ENCODE measurements around the gene CCT7. TPM values are rescaled to one million over a fixed set of nuclear protein-coding genes. Genes with fewer than 3 reads are reported as not detected.
"Not testable (repeated sequence)": the region's sequence is repeated elsewhere in the genome, so short reads cannot be mapped to it uniquely, and the experiment has no call there.

The CCT7 gene
- total RNA-seq: 100 to 1,000 TPM; 177 to 226 TPM
- 100 to 1,000 TPM; 178 to 233 (median 214) TPM for polyA plus RNA-seq (ENCODE audit: insufficient read length in 6 of 6)
- long read RNA-seq, donor 1, transcript CCT7-211 (4 exons, 527 nt): minor isoform, 7 of 192 reads
- long read RNA-seq, donor 1, transcript CCT7-201 (12 exons, 1,916 nt): major isoform, 65 of 192 reads
- long read RNA-seq, donor 1, partial matches to known transcripts: 120 of 192 reads
- long read RNA-seq, donor 1, other reads (novel, unspliced or antisense): 0 of 192 reads
- long read RNA-seq, donor 2, transcript CCT7-201 (12 exons, 1,916 nt): major isoform, 60 of 171 reads
- long read RNA-seq, donor 2, partial matches to known transcripts: 102 of 171 reads
- long read RNA-seq, donor 2, other reads (novel, unspliced or antisense): 0 of 171 reads
- long read RNA-seq, donor 3, transcript CCT7-201 (12 exons, 1,916 nt): major isoform, 56 of 162 reads
- long read RNA-seq, donor 3, partial matches to known transcripts: 101 of 162 reads
- long read RNA-seq, donor 3, other reads (novel, unspliced or antisense): 0 of 162 reads
- long read RNA-seq, donor 4, transcript CCT7-201 (12 exons, 1,916 nt): major isoform, 179 of 195 reads
- long read RNA-seq, donor 4, partial matches to known transcripts: 11 of 195 reads
- long read RNA-seq, donor 4, other reads (novel, unspliced or antisense): 5 of 195 reads
- long read RNA-seq, donor 5, transcript CCT7-201 (12 exons, 1,916 nt): major isoform, 46 of 157 reads
- long read RNA-seq, donor 5, partial matches to known transcripts: 106 of 157 reads
- long read RNA-seq, donor 5, other reads (novel, unspliced or antisense): 0 of 157 reads
- long read RNA-seq, donor 6, transcript CCT7-201 (12 exons, 1,916 nt): major isoform, 60 of 96 reads
- long read RNA-seq, donor 6, partial matches to known transcripts: 32 of 96 reads
- long read RNA-seq, donor 6, other reads (novel, unspliced or antisense): 0 of 96 reads
- long read RNA-seq, donor 7, transcript CCT7-201 (12 exons, 1,916 nt): major isoform, 39 of 66 reads
- long read RNA-seq, donor 7, partial matches to known transcripts: 25 of 66 reads
- long read RNA-seq, donor 7, other reads (novel, unspliced or antisense): 0 of 66 reads
- long read RNA-seq, donor 8, transcript CCT7-201 (12 exons, 1,916 nt): major isoform, 34 of 68 reads
- long read RNA-seq, donor 8, partial matches to known transcripts: 29 of 68 reads
- long read RNA-seq, donor 8, other reads (novel, unspliced or antisense): 0 of 68 reads
- long read RNA-seq, donor 9: 0 reads
- long read RNA-seq, donor 10, transcript CCT7-201 (12 exons, 1,916 nt): major isoform, 257 of 277 reads
- long read RNA-seq, donor 10, partial matches to known transcripts: 8 of 277 reads
- long read RNA-seq, donor 10, other reads (novel, unspliced or antisense): 6 of 277 reads
- long read RNA-seq, donor 11, transcript CCT7-211 (4 exons, 527 nt): minor isoform, 6 of 193 reads
- long read RNA-seq, donor 11, transcript CCT7-201 (12 exons, 1,916 nt): major isoform, 66 of 193 reads
- long read RNA-seq, donor 11, partial matches to known transcripts: 118 of 193 reads
- long read RNA-seq, donor 11, other reads (novel, unspliced or antisense): 0 of 193 reads
- long read RNA-seq, donor 12, transcript CCT7-201 (12 exons, 1,916 nt): major isoform, 37 of 123 reads
- long read RNA-seq, donor 12, partial matches to known transcripts: 81 of 123 reads
- long read RNA-seq, donor 12, other reads (novel, unspliced or antisense): 0 of 123 reads

GRCh38 chr2:73233932-73234832 lies at the start of gene CCT7:
CCT7 (plus strand) TSS chr2:73234308; CDS start chr2:73234379, 71 bp downstream.
- Histone ChIP-seq H3K27me3 (no peaks in the 10 kb centered on the region), H3K27ac (peak within 1 kb of the TSS; percentile 90 to 93), H3K4me3 (peak within 1 kb of the TSS; percentile 66 to 74), H3K4me1 (peaks cover 26 to 51% of the 10 kb centered on the region in 2 donors), H3K9me3 (no peaks in the 10 kb centered on the region), H3K36me3 (peaks cover 0 to 15% of the 10 kb centered on the region in 2 donors)
- ATAC-seq (peak; percentile 90), DNase-seq (peak; percentile 90 to 92 (median 90))
- intact Hi-C loops (cut with DNase I): no loop called here
- TF ChIP-seq, protein P1, sequence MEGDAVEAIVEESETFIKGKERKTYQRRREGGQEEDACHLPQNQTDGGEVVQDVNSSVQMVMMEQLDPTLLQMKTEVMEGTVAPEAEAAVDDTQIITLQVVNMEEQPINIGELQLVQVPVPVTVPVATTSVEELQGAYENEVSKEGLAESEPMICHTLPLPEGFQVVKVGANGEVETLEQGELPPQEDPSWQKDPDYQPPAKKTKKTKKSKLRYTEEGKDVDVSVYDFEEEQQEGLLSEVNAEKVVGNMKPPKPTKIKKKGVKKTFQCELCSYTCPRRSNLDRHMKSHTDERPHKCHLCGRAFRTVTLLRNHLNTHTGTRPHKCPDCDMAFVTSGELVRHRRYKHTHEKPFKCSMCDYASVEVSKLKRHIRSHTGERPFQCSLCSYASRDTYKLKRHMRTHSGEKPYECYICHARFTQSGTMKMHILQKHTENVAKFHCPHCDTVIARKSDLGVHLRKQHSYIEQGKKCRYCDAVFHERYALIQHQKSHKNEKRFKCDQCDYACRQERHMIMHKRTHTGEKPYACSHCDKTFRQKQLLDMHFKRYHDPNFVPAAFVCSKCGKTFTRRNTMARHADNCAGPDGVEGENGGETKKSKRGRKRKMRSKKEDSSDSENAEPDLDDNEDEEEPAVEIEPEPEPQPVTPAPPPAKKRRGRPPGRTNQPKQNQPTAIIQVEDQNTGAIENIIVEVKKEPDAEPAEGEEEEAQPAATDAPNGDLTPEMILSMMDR (IDR thresholded peaks at IDR 0.05): no peak

DNA sequence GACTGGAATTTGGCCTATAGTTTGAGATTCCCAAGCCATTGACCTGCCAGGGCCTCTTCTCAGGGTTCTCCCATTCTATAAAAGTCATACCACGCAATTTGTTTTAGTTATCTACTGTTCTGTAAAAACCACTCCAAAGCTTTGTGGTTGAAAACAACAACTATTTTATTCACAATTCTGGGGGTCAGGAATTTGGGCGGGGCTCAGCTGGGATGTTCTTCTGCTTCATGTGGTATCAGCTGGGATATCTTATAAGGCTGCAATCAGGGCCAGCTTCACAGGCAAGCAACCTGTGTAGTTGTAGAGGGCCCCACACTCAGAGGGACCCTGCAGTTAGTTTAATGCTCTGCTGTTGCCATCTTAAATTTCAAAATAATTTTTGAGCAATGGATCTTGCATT lies 48.1 kb upstream of the CCT7 start:
- TF ChIP-seq, protein P1 (IDR thresholded peaks at IDR 0.05): no peak
- Histone ChIP-seq H3K27ac (no peak overlapping the region), H3K9me3 (peaks cover 0 to 6% of the 10 kb centered on the region in 2 donors), H3K4me1 (no peaks in the 10 kb centered on the region), H3K4me3 (no peak overlapping the region), H3K27me3 (no peaks in the 10 kb centered on the region), H3K36me3 (no peaks in the 10 kb centered on the region)
- intact Hi-C loops (cut with DNase I): no loop called here
- no peak for DNase-seq
- ATAC-seq: no peak

- no peak for ATAC-seq
- H3K4me3 ChIP-seq: no peak overlapping the region
- H3K27me3 ChIP-seq: no peaks in the 10 kb centered on the region
- no peak for DNase-seq
- intact Hi-C loops (cut with DNase I): no loop called here
- no peaks in the 10 kb centered on the region for H3K36me3 ChIP-seq
- H3K9me3 ChIP-seq: peaks cover 0 to 6% of the 10 kb centered on the region in 2 donors
- H3K27ac ChIP-seq: no peak overlapping the region
- no peaks in the 10 kb centered on the region for H3K4me1 ChIP-seq
- TF ChIP-seq, protein P1 (IDR thresholded peaks at IDR 0.05): no peak
Observed at GRCh38 chr2:73187549-73187948, 46.6 kb upstream of the CCT7 start.

- H3K27ac ChIP-seq: no peak overlapping the region
- TF ChIP-seq, protein P1 (IDR thresholded peaks at IDR 0.05): no peak
- H3K9me3 ChIP-seq: no peaks in the 10 kb centered on the region
- H3K36me3 ChIP-seq: no peaks in the 10 kb centered on the region
- peaks cover 7 to 8% of the 10 kb centered on the region in 2 donors for H3K4me1 ChIP-seq
- peaks cover 15 to 65% of the 10 kb centered on the region in 2 donors for H3K27me3 ChIP-seq
- DNase-seq (no peak), ATAC-seq (no peak)
- no peak overlapping the region for H3K4me3 ChIP-seq
- intact Hi-C loops (cut with DNase I): no loop called here
Observed at GRCh38 chr2:73197579-73197978, 36.5 kb upstream of the CCT7 start.

DNA sequence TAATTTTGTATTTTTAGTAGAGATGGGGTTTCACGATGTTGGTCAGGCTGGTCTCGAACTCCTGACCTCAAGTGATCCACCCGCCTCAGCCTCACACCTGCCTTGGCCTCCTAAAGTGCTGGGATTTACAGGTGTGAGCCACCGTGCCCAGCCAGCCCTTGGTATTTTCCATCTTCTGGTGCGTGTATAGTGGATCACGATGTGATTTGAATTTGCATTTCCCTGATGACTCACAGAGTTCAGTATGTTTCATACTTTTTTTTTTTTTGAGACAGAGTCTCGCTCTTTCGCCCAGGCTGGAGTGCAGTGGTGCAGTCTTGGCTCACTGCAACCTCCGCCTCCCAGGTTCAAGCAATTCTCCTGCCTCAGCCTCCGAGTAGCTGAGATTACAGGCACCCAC lies 33.8 kb upstream of the CCT7 start:
- DNase-seq; H3K9me3 ChIP-seq; ATAC-seq; H3K36me3 ChIP-seq; H3K4me3 ChIP-seq; intact Hi-C loops (cut with DNase I); H3K27ac ChIP-seq: not testable (repeated sequence)
- Histone ChIP-seq H3K4me1 (peaks cover 10 to 14% of the 10 kb centered on the region in 2 donors), H3K27me3 (peaks cover 36 to 85% of the 10 kb centered on the region in 2 donors)

Data from left lung (tissue), 14 donors.